Middle frontal gyrus (tissue), 1 donor: ENCODE results near the gene ZNF143.
"Not testable (repeated sequence)": the region's sequence is repeated elsewhere in the genome, so short reads cannot be mapped to it uniquely, and the experiment has no call there.

Source experiments
- DNase-seq: peaks from one replicate; pipeline ENCODE4 v3.0.0-alpha.2; 2015; ENCODE audit warnings: low spot score; ENCODE audit errors: extremely low spot score

Gene ZNF143

GRCh38 chr11:9495803-9496514, 35.1 kb downstream of the ZNF143 start:
- DNase-seq = no peak

- DNase-seq = no peak
Measured at GRCh38 chr11:9498457-9499078, 37.8 kb downstream of the ZNF143 start.

GRCh38 chr11:9506489-9507276, 45.9 kb downstream of the ZNF143 start:
- DNase-seq = peak; percentile 58

- no peak for DNase-seq
Measured at GRCh38 chr11:9507277-9507580, 46.4 kb downstream of the ZNF143 start.

- no peak for DNase-seq
Measured at GRCh38 chr11:9509041-9509440, 48.2 kb downstream of the ZNF143 start.

DNA sequence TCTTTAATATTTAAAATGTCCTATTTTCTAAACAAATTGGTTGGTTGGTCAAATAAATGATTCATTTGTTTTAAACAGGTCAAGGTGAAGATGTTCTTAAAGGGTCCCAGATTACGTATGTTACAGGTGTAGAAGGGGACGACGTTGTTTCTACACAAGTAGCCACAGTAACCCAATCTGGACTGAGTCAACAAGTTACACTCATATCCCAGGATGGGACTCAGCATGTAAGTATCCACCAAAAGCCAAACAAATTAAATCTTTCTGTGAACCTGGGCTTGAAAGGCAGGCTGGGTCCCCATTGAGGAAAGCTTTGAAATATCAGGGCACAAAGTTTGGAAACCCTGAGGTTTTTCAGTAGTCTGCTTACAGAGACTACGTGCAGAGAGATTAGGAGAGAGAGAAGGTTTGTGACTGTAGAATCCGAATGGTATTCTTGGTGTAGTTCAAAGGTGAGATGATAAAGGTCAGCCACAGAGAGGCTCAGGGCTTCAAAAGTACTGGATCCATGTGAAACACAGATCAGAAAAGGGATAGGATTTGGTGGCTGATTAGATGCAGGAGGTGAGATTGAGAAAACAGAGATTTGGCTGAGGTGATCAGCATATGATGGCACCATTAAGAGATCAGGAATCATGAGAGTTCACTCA, 51.7 kb downstream of the ZNF143 start:
- no peak for DNase-seq

DNA sequence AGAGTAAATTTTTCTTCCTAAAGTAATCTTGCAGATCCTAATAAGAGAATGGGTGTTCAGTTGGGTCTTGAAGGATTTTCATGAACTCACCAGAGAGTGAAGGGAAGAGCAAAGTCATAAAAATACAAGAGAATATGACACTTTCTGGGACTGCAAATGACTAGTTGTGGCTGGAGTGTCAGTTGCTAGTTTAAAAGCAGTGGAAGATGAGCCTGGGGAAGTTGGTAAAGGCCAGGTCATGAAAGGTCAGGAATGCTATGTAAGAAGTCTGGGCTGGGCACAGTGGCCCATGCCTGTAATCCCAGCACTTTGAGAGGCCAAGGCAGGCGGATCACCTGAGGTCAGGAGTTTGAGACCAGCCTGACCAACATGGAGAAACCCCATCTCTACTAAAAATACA, 53.8 kb downstream of the ZNF143 start:
- not testable (repeated sequence) for DNase-seq

DNA sequence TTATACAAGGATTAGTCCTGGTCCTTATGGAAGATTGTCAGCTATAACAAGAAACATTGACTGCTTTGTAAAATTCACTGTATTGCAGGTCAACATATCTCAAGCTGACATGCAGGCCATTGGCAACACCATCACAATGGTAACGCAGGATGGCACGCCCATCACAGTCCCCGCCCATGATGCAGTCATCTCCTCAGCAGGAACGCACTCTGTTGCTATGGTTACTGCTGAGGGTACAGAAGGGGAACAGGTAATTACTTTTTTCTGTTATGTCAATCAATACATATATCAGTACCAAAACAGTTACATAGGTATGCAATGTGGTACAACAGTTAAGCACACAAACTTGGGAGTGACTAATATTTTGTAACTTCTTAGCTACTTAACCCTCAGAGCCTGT, 55.3 kb downstream of the ZNF143 start:
- DNase-seq = no peak

DNA sequence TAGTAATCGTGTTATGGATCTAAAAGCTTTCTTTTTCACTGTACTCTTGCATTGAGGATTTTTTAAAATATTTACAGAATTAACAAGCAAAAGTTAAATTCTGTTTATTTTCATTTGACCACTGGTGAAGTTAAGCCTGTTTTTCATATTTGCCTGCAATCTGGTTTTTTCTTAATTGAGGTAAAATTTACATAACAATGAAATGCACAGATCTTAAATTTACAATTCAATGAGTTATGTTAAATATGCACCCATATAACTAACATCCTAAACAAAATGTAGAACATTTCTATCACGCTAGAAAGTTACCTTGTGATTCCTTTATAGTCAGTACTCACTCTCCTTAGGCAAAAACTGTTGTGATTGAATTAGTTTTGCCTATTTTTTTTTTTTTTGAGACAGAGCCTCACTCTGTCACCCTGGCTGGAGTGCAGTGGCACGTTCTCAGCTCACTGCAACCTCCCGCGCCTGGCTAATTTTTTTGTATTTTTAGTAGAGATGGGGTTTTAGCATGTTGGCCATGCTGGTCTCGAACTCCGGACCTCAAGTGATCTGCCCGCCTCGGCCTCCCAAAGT, 58.1 kb downstream of the ZNF143 start:
- DNase-seq = no peak

GRCh38 chr11:9524001-9524400, 63.2 kb downstream of the ZNF143 start:
- DNase-seq = no peak

DNA sequence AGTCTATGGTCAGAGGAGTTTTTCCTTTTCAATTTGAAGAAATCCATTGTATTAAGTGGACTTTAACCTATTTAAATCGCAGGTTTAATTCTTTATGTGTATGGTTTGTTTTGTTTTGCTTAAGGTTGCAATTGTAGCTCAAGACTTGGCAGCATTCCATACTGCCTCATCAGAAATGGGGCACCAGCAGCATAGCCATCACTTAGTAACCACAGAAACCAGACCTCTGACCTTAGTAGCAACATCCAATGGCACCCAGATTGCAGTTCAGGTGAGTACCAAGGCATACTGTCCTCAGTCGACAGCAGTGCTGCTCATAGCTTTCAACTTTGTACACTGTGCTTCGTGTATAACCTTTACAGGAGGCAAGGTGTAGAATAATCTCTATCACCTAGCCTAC, 64.3 kb downstream of the ZNF143 start:
- DNase-seq = no peak

DNA sequence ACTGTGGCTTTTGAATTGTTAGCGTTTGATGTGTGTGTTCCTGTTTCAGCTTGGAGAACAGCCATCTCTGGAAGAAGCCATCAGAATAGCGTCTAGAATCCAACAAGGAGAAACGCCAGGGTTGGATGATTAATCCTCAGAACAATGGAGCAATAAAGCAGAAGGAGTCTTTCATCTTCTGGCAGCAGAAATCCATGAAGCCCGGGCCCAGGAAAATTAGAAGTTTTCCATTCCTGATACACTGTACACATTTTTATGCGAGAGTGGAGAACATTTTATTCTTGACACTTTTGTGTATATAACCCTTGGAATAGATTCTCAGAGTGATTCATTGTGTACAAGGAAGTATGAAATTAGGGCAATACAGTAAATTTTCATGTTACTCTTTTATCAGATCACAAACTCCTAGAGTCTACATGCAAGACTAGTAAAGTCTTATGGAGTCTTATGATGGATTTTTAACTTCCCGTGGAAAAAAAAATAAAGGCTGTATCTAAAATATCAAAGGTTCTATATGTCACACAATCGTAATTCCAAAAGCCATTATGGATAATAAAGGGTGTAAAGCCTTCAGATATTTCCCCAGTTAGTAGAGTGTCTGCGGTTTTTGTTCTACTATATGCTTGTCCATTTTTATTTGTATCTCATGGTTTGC, 66.8 kb downstream of the ZNF143 start:
- DNase-seq = no peak

- no peak for DNase-seq
Measured at GRCh38 chr11:9528136-9528501, 67.3 kb downstream of the ZNF143 start.

DNA sequence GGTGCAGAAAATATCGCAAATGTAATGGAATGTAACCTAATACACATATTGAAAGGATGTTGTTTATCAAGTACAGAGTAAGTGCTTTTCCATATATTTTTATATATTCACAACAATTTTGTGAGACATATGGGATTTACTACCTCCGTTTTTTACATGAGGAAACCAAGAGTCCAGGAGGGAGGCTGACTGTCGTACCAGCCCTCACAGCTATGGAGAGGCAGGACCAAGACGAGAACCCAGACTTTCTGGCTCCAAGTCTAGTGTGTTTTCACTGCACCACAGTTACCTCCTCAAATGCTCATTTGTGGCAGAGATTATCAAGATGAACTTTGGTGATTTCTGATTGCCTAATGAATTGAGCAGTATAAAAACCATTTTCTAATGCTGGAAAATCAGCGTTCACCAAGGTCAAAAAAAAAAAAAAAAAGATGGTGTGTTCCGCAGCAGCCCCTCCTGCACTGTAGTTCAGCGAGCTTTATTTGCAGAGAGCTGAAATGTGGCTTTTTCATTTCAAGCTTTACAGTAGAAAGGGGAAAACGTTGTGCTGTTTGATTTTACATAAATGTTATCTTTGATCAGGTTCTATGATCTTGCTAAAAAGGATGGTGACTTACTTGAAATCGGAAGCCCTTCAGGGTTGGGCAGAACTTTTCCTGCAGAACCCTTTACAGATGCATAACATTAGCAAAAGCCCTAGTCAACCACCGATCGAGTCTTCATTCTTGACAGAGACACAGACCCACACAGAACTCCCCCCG, 67.9 kb downstream of the ZNF143 start:
- no peak for DNase-seq

DNA sequence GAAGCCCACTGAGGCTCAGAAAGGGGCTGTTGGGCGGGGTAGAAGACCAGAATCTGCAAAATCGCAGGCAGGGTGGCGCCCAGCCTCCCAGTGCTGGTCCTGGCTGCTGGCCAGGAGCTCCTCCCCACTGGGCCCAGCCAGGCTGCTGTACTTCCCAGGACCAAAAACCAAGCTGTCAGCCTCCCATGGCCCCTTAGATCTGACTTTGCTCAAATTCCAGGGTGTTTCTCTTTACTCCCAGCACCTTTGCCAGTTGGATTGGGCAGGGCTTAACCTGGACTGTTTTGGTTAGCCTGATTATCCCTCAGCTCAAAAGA, 68.5 kb downstream of the ZNF143 start:
- DNase-seq = no peak

DNA sequence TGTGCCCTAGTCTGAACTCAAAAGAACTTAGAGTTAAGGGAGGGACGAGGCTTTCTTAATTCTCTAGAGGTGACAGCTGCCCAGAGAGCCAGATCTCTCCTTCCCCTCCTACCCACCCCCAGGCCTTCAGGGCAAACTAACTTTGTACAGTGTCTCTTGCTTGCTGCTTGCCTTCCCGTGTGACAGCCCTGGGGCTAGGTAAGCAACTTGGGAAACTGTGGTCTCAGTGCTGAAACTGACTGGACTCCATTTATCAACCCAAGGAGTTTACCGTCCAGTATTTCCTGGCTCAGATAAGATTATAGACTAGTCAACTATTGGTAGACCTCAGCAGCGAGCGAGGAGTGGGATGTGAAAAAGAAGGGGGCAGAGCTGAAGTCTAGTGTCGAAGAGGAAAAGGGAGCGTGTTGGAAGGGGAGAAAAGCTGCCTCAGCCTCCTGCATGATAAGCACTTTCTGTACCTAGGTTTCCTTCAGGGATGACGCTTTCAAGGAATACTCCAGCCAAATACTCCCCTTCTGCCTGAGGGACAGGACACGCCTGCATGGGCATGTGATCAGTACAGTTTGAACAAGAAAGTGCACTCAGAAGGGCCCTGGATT, 69.3 kb downstream of the ZNF143 start:
- no peak for DNase-seq

- DNase-seq = no peak
Measured at GRCh38 chr11:9530901-9531625, 70.3 kb downstream of the ZNF143 start.

- DNase-seq = no peak
Measured at GRCh38 chr11:9533058-9533457, 72.2 kb downstream of the ZNF143 start.

GRCh38 chr11:9533736-9534473, 73.1 kb downstream of the ZNF143 start:
- DNase-seq = no peak
